DND-41 (cell line): ENCODE data around the gene RNASE13.
A peak's percentile ranks its signal among the peaks of the same experiment; 100 is the strongest.

Source experiments
- ATAC-seq: fragments of 200-7000 bp; cut with Tn5 transposase; 3 replicates; pipeline ENCODE4 v1.9.1; 2021; ENCODE audit warnings: low read depth; ENCODE audit not compliant: insufficient read depth
- DNase-seq: peaks from one replicate; pipeline ENCODE4 v3.0.0-alpha.2; 2020
- H2AFZ ChIP-seq: 2 replicates; pipeline ENCODE4 v1.6.0; 2012; ENCODE audit warnings: low read depth, low read length
- H3K27ac ChIP-seq: 2 replicates; pipeline ENCODE4 v1.5.1; 2012; ENCODE audit warnings: low read length, inconsistent platforms
- H3K27me3 ChIP-seq: fragments of 200-600 bp; sonication (generic); 2 replicates; pipeline ENCODE4 v1.6.0; 2012; ENCODE audit warnings: low read length, mild to moderate bottlenecking, inconsistent platforms; ENCODE audit not compliant: insufficient read depth, poor library complexity
- H3K36me3 ChIP-seq: 2 replicates; pipeline ENCODE4 v1.5.1; 2012; ENCODE audit warnings: low read length, inconsistent platforms; ENCODE audit not compliant: insufficient read depth
- H3K4me1 ChIP-seq: 2 replicates; pipeline ENCODE4 v1.5.1; 2012; ENCODE audit warnings: mild to moderate bottlenecking, low read length; ENCODE audit not compliant: insufficient read depth
- H3K4me2 ChIP-seq: 2 replicates; pipeline ENCODE4 v1.6.0; 2012; ENCODE audit warnings: mild to moderate bottlenecking, moderate library complexity, low read length, inconsistent platforms; ENCODE audit not compliant: insufficient read depth
- H3K4me3 ChIP-seq, 2 experiments: fragments of 200-600 bp in 1 of 2; shearing (Covaris generic) in 1 of 2; 2 replicates each; pipeline ENCODE4 v1.5.1; 2012 to 2016; ENCODE audit warnings: inconsistent platforms in 2 of 2, low read length in 2 of 2, mild to moderate bottlenecking in 2 of 2, low read depth in 1 of 2, moderate library complexity in 1 of 2
- H3K79me2 ChIP-seq: 2 replicates; pipeline ENCODE4 v1.6.0; 2012; ENCODE audit warnings: low read length, inconsistent platforms; ENCODE audit not compliant: insufficient read depth
- H3K9ac ChIP-seq: 2 replicates; pipeline ENCODE4 v1.6.0; 2012; ENCODE audit warnings: low read depth, mild to moderate bottlenecking, inconsistent platforms, low read length, moderate library complexity
- H3K9me3 ChIP-seq: 2 replicates; pipeline ENCODE4 v1.5.1; 2012; ENCODE audit warnings: low read length, moderate library complexity, mild to moderate bottlenecking, inconsistent platforms; ENCODE audit not compliant: insufficient read depth, severe bottlenecking
- H4K20me1 ChIP-seq: 2 replicates; pipeline ENCODE4 v1.6.0; 2012; ENCODE audit warnings: low read length; ENCODE audit not compliant: insufficient read depth
- CTCF ChIP-seq: IDR thresholded peaks from 2 replicates; pipeline ENCODE4 v1.5.1; 2012; ENCODE audit warnings: borderline replicate concordance, low read length, moderate library complexity, mild to moderate bottlenecking; ENCODE audit not compliant: poor library complexity, severe bottlenecking; ENCODE audit errors: extremely low read depth
- EZH2 ChIP-seq: IDR thresholded peaks from 3 replicates; pipeline ENCODE4 v1.6.1; 2012; ENCODE audit warnings: borderline replicate concordance, low read depth, mild to moderate bottlenecking, moderate library complexity, low read length, inconsistent platforms; ENCODE audit not compliant: severe bottlenecking

The RNASE13 gene

DNA sequence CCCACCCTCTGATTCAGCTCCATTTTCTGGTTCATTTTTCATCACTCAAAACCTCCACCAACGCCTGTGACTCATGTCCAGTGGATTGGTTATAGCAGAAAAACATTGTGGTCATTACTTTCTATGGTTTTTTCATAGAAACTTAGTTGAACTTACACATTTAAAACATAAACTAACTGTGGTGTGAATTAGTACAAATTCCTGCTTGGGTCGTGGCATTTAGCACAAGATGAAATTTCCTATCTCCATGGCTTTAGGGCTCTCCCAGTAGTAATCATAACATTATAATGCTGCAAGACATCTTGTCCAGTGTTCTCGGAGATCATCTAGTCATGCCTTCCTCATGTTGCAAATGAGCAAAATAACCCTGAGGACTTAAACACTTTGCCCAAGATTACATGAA lies 14.7 kb upstream of the RNASE13 start:
- no peaks in the 10 kb centered on the region for H3K79me2 ChIP-seq
- no peaks in the 10 kb centered on the region for H3K36me3 ChIP-seq
- H3K27ac ChIP-seq, result no peak overlapping the region
- TF ChIP-seq CTCF, result no peak
- TF ChIP-seq EZH2, result no peak
- H3K4me1 ChIP-seq, result 0 out of 2 replicates have a peak, but pooled peaks cover 4% of the 10 kb centered on the region
- no peak overlapping the region for H3K4me2 ChIP-seq
- H4K20me1 ChIP-seq, result no peaks in the 10 kb centered on the region
- H3K9ac ChIP-seq, result no peak overlapping the region
- no peak overlapping the region for H2AFZ ChIP-seq
- DNase-seq, result no peak
- H3K4me3 ChIP-seq, result no peak overlapping the region
- H3K27me3 ChIP-seq, result peaks cover 43% of the 10 kb centered on the region
- no peaks in the 10 kb centered on the region for H3K9me3 ChIP-seq
- no peak for ATAC-seq

DNA sequence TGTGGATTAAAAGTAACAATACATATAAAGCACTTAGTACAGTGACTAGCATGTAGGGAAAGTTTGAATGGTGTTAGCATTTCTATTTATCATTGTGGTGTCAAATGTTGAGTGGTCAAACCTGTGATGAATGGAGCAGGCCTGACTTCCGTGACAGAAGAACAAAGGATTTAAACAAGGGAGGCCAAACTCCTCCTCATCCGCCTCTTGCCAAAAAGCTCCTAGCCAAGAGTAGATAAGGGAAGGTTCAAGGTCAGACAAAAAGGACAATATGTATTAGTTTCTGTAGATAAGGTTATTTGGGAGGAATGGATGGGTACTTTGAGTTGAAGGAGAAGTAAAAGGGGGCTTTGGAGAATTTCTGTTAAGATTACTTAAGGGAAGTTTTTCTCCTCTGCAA lies 14.0 kb upstream of the RNASE13 start:
- no peak for TF ChIP-seq EZH2
- TF ChIP-seq CTCF, result no peak
- Histone ChIP-seq H3K9me3 (no peaks in the 10 kb centered on the region), H3K27me3 (peaks cover 40% of the 10 kb centered on the region), H4K20me1 (no peaks in the 10 kb centered on the region), H3K4me3 (no peak overlapping the region), H3K79me2 (no peaks in the 10 kb centered on the region), H2AFZ (no peak overlapping the region), H3K9ac (no peak overlapping the region), H3K36me3 (no peaks in the 10 kb centered on the region), H3K27ac (no peak overlapping the region), H3K4me2 (no peak overlapping the region), H3K4me1 (0 out of 2 replicates have a peak, but pooled peaks cover 6% of the 10 kb centered on the region)
- DNase-seq, result no peak
- no peak for ATAC-seq

DNA sequence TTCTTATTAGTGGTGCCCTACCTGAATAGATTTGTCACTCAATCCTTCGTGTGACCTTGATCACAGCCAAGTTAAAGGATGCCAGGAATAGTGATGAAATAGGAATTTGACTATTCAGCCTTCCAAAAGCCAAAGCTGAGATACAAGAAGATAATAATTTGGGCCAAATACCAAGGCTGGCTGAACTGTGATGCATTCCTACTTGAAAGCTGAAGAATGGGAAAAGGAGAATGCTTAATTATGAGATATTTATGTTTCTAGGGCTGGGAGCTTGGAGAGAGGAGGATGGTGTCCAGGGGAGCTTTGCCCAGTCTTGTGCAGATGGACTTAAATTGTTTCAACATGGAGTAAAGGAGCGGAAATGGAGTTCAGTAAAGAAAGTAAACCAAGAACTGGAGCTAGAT lies 12.8 kb upstream of the RNASE13 start:
- no peak for TF ChIP-seq EZH2
- TF ChIP-seq CTCF, result no peak
- ATAC-seq, result no peak
- Histone ChIP-seq H3K79me2 (no peaks in the 10 kb centered on the region), H3K4me2 (no peak overlapping the region), H3K9me3 (no peaks in the 10 kb centered on the region), H4K20me1 (no peaks in the 10 kb centered on the region), H3K9ac (no peak overlapping the region), H3K27me3 (peaks cover 39% of the 10 kb centered on the region), H3K36me3 (no peaks in the 10 kb centered on the region), H2AFZ (no peak overlapping the region), H3K27ac (no peak overlapping the region), H3K4me1 (0 out of 2 replicates have a peak, but pooled peaks cover 6% of the 10 kb centered on the region), H3K4me3 (no peak overlapping the region)
- DNase-seq, result no peak

- Histone ChIP-seq H3K9ac (no peak overlapping the region), H3K4me3 (no peak overlapping the region), H4K20me1 (no peaks in the 10 kb centered on the region), H3K79me2 (no peaks in the 10 kb centered on the region), H3K9me3 (no peaks in the 10 kb centered on the region), H3K4me2 (no peak overlapping the region), H3K4me1 (0 out of 2 replicates have a peak, but pooled peaks cover 6% of the 10 kb centered on the region), H3K27ac (no peak overlapping the region), H3K36me3 (no peaks in the 10 kb centered on the region), H2AFZ (no peak overlapping the region), H3K27me3 (peaks cover 24% of the 10 kb centered on the region)
- peak; percentile 62; the same call in 2 of the 3 replicates for ATAC-seq
- peak; percentile 20 for DNase-seq
- TF ChIP-seq EZH2 (no peak), CTCF (no peak)
Measured at GRCh38 chr14:21043974-21044618, 9.5 kb upstream of the RNASE13 start.
